HCT116 (cell line): ENCODE measurements around the gene PI16.

Experiments
- EZH2 ChIP-seq: fragments of 200-600 bp; sonication (generic); IDR thresholded peaks from 2 replicates; pipeline ENCODE4 v1.6.1; 2017; ENCODE audit warnings: antibody characterized with exemption, mixed run types
- EZH2phosphoT487 ChIP-seq: fragments of 200-600 bp; IDR thresholded peaks from 2 replicates; pipeline ENCODE4 v1.6.1; 2018; ENCODE audit warnings: antibody characterized with exemption, borderline replicate concordance
- JUND ChIP-seq: IDR thresholded peaks from 2 replicates; pipeline ENCODE4 v1.6.1; 2012
- POLR2A ChIP-seq: IDR thresholded peaks from 2 replicates; pipeline ENCODE4 v1.7.0; 2011; ENCODE audit warnings: borderline replicate concordance; ENCODE audit not compliant: insufficient read depth, insufficient read length; ENCODE audit errors: extremely low read depth
- POLR2AphosphoS5 ChIP-seq: IDR thresholded peaks from 2 replicates; pipeline ENCODE4 v1.6.1; 2011; ENCODE audit warnings: mild to moderate bottlenecking, low read depth, low read length, moderate library complexity
- RAD21 ChIP-seq: IDR thresholded peaks from 2 replicates; pipeline ENCODE4 v1.6.1; 2012; ENCODE audit warnings: low read depth, mild to moderate bottlenecking
- SRF ChIP-seq: IDR thresholded peaks from 2 replicates; pipeline ENCODE4 v1.6.1; 2012; ENCODE audit warnings: low read depth
- YY1 ChIP-seq: IDR thresholded peaks from 2 replicates; pipeline ENCODE4 v1.6.1; 2011; ENCODE audit warnings: low read length, low read depth, moderate library complexity, mild to moderate bottlenecking; ENCODE audit not compliant: insufficient replicate concordance; ENCODE audit errors: extremely low read depth
- ZNF274 ChIP-seq: fragments of 200-500 bp; sonication (Bioruptor generic); IDR thresholded peaks from 2 replicates; pipeline ENCODE4 v1.6.1; 2014; ENCODE audit warnings: mild to moderate bottlenecking, low read depth, low read length, inconsistent platforms
- TF ChIP-seq, protein P1 (sequence below), 3 experiments: fragments of 200-600 bp in 1 of 3; sonication (generic) in 1 of 3; IDR thresholded peaks in 2 of 3; conservative IDR thresholded peaks in 1 of 3; 2 replicates each; pipeline ENCODE4 v1.5.1; 2012 to 2017; ENCODE audit warnings: low read depth in 2 of 3, low read length in 2 of 3, antibody characterized with exemption in 1 of 3, borderline replicate concordance in 1 of 3, control low read depth in 1 of 3, mild to moderate bottlenecking in 1 of 3, mixed read lengths in 1 of 3, mixed run types in 1 of 3, moderate library complexity in 1 of 3; ENCODE audit not compliant: insufficient read depth in 1 of 3
- TF ChIP-seq, protein P2 (sequence below): IDR thresholded peaks from 2 replicates; pipeline ENCODE4 v1.6.1; 2012; ENCODE audit warnings: low read depth
- TF ChIP-seq, protein P3 (sequence below): IDR thresholded peaks from 2 replicates; pipeline ENCODE4 v1.6.1; 2012
- TF ChIP-seq, protein P4 (sequence below): IDR thresholded peaks from 2 replicates; pipeline ENCODE4 v1.6.1; 2012

DNA sequence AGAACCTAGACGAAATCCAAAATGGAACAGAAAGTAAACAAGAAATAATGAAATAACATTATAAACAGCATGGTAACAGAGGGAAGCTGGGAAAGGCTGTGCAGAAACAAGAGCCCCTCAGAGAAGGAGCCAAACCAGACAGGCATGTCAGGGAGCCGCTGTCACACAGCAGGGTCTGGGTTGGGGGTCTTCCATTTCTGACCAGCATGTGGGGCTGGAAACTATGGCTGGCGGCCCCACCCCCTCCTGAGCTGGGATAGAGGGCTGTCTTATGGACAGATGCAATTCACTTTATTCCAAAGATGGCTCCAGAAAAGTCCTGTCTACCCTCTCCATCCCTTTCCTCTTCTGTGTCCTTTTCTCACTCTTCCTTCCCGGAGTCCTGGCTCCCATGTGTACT is 41.5 kb upstream of the PI16 start:
- no peak for TF ChIP-seq JUND
- TF ChIP-seq, protein P1, sequence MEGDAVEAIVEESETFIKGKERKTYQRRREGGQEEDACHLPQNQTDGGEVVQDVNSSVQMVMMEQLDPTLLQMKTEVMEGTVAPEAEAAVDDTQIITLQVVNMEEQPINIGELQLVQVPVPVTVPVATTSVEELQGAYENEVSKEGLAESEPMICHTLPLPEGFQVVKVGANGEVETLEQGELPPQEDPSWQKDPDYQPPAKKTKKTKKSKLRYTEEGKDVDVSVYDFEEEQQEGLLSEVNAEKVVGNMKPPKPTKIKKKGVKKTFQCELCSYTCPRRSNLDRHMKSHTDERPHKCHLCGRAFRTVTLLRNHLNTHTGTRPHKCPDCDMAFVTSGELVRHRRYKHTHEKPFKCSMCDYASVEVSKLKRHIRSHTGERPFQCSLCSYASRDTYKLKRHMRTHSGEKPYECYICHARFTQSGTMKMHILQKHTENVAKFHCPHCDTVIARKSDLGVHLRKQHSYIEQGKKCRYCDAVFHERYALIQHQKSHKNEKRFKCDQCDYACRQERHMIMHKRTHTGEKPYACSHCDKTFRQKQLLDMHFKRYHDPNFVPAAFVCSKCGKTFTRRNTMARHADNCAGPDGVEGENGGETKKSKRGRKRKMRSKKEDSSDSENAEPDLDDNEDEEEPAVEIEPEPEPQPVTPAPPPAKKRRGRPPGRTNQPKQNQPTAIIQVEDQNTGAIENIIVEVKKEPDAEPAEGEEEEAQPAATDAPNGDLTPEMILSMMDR (IDR thresholded peaks at IDR 0.05 in 2 of 3, conservative IDR thresholded peaks at IDR 0.05 in 1 of 3; ENCODE audit: borderline replicate concordance in 1 of 3, insufficient read depth in 1 of 3, low read depth in 2 of 3, low read length in 2 of 3), result no peak
- TF ChIP-seq, protein P2, sequence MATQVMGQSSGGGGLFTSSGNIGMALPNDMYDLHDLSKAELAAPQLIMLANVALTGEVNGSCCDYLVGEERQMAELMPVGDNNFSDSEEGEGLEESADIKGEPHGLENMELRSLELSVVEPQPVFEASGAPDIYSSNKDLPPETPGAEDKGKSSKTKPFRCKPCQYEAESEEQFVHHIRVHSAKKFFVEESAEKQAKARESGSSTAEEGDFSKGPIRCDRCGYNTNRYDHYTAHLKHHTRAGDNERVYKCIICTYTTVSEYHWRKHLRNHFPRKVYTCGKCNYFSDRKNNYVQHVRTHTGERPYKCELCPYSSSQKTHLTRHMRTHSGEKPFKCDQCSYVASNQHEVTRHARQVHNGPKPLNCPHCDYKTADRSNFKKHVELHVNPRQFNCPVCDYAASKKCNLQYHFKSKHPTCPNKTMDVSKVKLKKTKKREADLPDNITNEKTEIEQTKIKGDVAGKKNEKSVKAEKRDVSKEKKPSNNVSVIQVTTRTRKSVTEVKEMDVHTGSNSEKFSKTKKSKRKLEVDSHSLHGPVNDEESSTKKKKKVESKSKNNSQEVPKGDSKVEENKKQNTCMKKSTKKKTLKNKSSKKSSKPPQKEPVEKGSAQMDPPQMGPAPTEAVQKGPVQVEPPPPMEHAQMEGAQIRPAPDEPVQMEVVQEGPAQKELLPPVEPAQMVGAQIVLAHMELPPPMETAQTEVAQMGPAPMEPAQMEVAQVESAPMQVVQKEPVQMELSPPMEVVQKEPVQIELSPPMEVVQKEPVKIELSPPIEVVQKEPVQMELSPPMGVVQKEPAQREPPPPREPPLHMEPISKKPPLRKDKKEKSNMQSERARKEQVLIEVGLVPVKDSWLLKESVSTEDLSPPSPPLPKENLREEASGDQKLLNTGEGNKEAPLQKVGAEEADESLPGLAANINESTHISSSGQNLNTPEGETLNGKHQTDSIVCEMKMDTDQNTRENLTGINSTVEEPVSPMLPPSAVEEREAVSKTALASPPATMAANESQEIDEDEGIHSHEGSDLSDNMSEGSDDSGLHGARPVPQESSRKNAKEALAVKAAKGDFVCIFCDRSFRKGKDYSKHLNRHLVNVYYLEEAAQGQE, result no peak
- TF ChIP-seq POLR2A, result no peak
- TF ChIP-seq EZH2phosphoT487, result no peak
- no peak for TF ChIP-seq YY1
- TF ChIP-seq, protein P3, sequence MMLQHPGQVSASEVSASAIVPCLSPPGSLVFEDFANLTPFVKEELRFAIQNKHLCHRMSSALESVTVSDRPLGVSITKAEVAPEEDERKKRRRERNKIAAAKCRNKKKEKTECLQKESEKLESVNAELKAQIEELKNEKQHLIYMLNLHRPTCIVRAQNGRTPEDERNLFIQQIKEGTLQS, result no peak
- TF ChIP-seq POLR2AphosphoS5, result no peak
- no peak for TF ChIP-seq SRF
- TF ChIP-seq RAD21, result no peak
- no peak for TF ChIP-seq EZH2
- TF ChIP-seq, protein P4, sequence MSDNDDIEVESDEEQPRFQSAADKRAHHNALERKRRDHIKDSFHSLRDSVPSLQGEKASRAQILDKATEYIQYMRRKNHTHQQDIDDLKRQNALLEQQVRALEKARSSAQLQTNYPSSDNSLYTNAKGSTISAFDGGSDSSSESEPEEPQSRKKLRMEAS, result no peak
- TF ChIP-seq ZNF274, result no peak
